Right atrium auricular region (tissue), 2 donors: Measurements from ENCODE around the gene HRC. TPM values are rescaled to one million over a fixed set of nuclear protein-coding genes. Genes with fewer than 3 reads are reported as not detected.

Experiments
- DNase-seq: peaks from one replicate; pipeline ENCODE4 v3.0.0-alpha.2; 2019; ENCODE audit warnings: low spot score
- H3K27ac ChIP-seq, 2 donors: fragments of 200-600 bp; sonication (generic); 1 replicate in 1 of 2; 2 replicates in 1 of 2; pipeline ENCODE4 v1.5.1; 2016 to 2019
- H3K27me3 ChIP-seq, 2 donors: fragments of 200-600 bp; sonication (generic); one replicate each; pipeline versions ENCODE4 v1.5.1 to v1.6.0; 2017 to 2019
- H3K36me3 ChIP-seq: fragments of 200-600 bp; sonication (generic); one replicate; pipeline ENCODE4 v1.5.1; 2016
- H3K4me1 ChIP-seq, 2 donors: fragments of 200-600 bp; sonication (generic); one replicate each; pipeline versions ENCODE4 v1.5.1 to v1.6.0; 2017 to 2019
- H3K4me3 ChIP-seq, 2 donors: fragments of 200-600 bp; sonication (generic); 1 replicate in 1 of 2; 2 replicates in 1 of 2; pipeline ENCODE4 v1.5.1; 2017 to 2019; ENCODE audit warnings: mild to moderate bottlenecking in 1 of 2, moderate library complexity in 1 of 2
- H3K9me3 ChIP-seq, 2 donors: fragments of 200-600 bp; sonication (generic); one replicate each; pipeline ENCODE4 v1.5.1; 2019
- total RNA-seq, 2 donors: library from RNA; depleted of rRNA; stranded (reverse); fragments of >200 nt; gene quantifications; one replicate each; pipeline ENCODE4 v1.1.0, GENCODE V29; 2016
- TF ChIP-seq, protein P1 (sequence below), 2 donors: fragments of 200-600 bp; sonication (generic); IDR thresholded peaks; one replicate each; pipeline ENCODE4 v1.5.1; 2019; ENCODE audit warnings: antibody characterized with exemption in 2 of 2

HRC gene, protein sequence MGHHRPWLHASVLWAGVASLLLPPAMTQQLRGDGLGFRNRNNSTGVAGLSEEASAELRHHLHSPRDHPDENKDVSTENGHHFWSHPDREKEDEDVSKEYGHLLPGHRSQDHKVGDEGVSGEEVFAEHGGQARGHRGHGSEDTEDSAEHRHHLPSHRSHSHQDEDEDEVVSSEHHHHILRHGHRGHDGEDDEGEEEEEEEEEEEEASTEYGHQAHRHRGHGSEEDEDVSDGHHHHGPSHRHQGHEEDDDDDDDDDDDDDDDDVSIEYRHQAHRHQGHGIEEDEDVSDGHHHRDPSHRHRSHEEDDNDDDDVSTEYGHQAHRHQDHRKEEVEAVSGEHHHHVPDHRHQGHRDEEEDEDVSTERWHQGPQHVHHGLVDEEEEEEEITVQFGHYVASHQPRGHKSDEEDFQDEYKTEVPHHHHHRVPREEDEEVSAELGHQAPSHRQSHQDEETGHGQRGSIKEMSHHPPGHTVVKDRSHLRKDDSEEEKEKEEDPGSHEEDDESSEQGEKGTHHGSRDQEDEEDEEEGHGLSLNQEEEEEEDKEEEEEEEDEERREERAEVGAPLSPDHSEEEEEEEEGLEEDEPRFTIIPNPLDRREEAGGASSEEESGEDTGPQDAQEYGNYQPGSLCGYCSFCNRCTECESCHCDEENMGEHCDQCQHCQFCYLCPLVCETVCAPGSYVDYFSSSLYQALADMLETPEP
- 1,000 to 10,000 TPM in 1 of 2 donors, 100 to 1,000 TPM in 1; 558 to 1,164 TPM for total RNA-seq

DNA sequence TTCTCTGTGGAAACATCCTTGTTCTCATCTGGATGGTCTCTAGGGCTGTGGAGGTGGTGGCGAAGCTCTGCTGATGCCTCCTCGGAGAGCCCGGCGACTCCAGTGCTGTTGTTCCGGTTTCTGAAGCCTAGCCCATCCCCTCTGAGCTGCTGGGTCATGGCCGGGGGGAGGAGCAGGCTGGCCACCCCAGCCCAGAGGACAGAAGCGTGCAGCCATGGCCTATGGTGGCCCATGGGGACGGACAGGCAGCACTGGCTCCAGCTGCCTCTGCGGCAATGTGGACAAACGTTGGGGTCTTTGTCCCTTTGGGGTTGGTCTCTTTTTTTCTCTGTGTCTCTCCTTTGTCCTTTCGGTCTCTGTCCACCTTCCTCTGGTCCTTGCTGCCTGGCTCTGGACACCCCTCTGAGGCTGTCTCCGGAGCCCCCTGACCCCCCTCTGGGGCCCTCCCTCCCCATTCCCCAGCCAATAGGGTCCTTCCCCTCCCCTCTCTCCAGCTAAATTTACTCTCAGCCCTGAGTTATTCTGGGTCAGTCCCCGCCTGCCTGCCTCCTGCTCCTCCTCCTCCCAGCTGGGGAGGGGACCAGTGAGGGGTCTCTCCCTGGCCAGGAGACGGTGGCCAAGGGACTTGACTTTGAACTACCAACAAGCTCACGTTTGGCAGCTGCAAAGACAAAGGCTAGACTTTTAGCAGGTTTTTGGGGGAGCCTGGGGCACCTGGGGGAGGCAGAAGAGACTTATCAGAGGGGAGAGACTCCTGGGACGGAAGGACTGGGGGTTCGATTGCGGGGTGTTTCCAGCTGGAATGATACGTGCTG lies at the start of gene HRC:
Gene HRC (minus strand): TSS at position 392 of the 815 bp plus-strand sequence. CDS start 159 bp downstream, at position 233.
- no peaks in the 10 kb centered on the region for H3K9me3 ChIP-seq
- H3K36me3 ChIP-seq: no peaks in the 10 kb centered on the region
- no peaks in the 10 kb centered on the region for H3K27me3 ChIP-seq
- H3K4me3 ChIP-seq: peak within 1 kb of the TSS; percentile 44 to 76
- no peak for DNase-seq
- H3K4me1 ChIP-seq: peaks cover 0 to 45% of the 10 kb centered on the region in 2 donors
- TF ChIP-seq, protein P1, sequence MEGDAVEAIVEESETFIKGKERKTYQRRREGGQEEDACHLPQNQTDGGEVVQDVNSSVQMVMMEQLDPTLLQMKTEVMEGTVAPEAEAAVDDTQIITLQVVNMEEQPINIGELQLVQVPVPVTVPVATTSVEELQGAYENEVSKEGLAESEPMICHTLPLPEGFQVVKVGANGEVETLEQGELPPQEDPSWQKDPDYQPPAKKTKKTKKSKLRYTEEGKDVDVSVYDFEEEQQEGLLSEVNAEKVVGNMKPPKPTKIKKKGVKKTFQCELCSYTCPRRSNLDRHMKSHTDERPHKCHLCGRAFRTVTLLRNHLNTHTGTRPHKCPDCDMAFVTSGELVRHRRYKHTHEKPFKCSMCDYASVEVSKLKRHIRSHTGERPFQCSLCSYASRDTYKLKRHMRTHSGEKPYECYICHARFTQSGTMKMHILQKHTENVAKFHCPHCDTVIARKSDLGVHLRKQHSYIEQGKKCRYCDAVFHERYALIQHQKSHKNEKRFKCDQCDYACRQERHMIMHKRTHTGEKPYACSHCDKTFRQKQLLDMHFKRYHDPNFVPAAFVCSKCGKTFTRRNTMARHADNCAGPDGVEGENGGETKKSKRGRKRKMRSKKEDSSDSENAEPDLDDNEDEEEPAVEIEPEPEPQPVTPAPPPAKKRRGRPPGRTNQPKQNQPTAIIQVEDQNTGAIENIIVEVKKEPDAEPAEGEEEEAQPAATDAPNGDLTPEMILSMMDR (IDR thresholded peaks at IDR 0.05): no peak
- peak within 1 kb of the TSS; percentile 96 for H3K27ac ChIP-seq

DNA sequence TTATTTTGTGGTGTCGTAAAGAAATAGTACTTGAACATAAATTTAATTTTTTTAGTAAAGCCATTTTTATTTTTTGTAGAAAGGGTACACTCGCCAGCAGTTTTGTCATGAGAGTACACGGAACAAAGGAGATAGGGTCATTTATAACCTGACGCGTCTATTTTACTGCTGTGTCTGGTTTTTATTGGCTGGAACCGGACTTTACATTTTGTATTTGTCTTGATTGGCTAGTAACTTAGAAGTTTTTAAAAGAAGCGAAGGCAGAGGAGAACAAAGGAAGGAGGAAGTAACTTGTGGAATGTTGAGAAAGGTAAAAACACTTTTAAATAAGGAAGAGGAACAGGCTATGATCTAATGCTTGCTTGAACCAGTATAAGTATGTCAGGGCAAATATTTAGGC lies 45.8 kb upstream of the HRC start:
- Histone ChIP-seq H3K4me1 (no peaks in the 10 kb centered on the region), H3K27me3 (no peaks in the 10 kb centered on the region), H3K36me3 (peaks cover 56% of the 10 kb centered on the region), H3K27ac (no peak overlapping the region), H3K9me3 (no peaks in the 10 kb centered on the region), H3K4me3 (no peak overlapping the region)
- no peak for DNase-seq
- TF ChIP-seq, protein P1 (IDR thresholded peaks at IDR 0.05): no peak

- TF ChIP-seq, protein P1 (IDR thresholded peaks at IDR 0.05): no peak
- DNase-seq: no peak
- Histone ChIP-seq H3K27me3 (no peaks in the 10 kb centered on the region), H3K4me3 (no peak overlapping the region), H3K4me1 (no peaks in the 10 kb centered on the region), H3K9me3 (no peaks in the 10 kb centered on the region), H3K27ac (no peak overlapping the region), H3K36me3 (peaks cover 50% of the 10 kb centered on the region)
Observed at GRCh38 chr19:49200238-49200862, 45.2 kb upstream of the HRC start.

DNA sequence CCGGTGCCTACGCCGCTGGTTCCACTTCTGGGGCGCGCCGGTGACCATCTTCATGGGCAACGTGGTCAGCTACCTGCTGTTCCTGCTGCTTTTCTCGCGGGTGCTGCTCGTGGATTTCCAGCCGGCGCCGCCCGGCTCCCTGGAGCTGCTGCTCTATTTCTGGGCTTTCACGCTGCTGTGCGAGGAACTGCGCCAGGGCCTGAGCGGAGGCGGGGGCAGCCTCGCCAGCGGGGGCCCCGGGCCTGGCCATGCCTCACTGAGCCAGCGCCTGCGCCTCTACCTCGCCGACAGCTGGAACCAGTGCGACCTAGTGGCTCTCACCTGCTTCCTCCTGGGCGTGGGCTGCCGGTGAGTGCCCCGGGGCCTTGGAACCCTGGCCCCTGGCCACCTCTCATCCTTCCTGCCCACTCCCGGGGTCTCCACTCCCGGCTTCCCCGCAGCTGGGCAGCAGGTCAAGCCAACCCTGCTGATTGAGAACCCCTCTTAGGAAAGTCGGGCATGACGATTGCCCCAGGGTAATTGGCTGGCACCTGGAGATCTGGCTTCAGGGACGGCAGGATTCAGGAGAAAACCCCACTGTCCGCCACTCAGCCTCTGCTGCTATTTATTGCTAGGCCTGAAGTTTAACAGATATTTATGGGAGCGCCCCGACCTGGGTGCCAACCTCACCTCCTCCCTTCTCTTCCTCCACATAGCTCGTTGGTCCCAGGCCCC lies 41.5 kb upstream of the HRC start:
- DNase-seq: no peak
- Histone ChIP-seq H3K4me1 (no peaks in the 10 kb centered on the region), H3K4me3 (no peak overlapping the region), H3K27ac (peak overlapping the region; percentile 33 to 63), H3K36me3 (peaks cover 38% of the 10 kb centered on the region), H3K9me3 (no peaks in the 10 kb centered on the region), H3K27me3 (no peaks in the 10 kb centered on the region)
- TF ChIP-seq, protein P1 (IDR thresholded peaks at IDR 0.05): no peak

DNA sequence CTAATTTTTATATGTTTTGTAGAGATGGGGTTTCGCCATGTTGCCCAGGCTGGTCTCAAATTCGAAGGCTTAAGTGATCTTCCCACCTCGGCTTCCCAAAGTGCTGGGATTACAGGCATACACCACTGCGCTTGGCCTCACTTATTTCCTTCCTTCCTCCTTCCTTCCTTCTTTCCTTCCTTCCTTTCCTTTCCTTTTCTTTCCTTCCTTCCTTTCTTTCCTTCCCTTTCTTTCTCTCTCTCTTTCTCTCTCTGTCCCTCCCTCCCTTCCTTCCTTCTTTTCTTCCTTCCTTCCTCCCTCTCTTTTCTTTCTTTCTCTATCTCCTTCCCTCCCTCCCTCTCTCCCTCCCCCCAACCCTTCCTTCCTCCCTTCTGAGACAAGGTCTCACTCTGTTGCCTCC lies 39.2 kb upstream of the HRC start:
- DNase-seq: no peak
- TF ChIP-seq, protein P1 (IDR thresholded peaks at IDR 0.05): no peak
- Histone ChIP-seq H3K27ac (no peak overlapping the region), H3K36me3 (peaks cover 36% of the 10 kb centered on the region), H3K9me3 (no peaks in the 10 kb centered on the region), H3K4me1 (no peaks in the 10 kb centered on the region), H3K27me3 (no peaks in the 10 kb centered on the region), H3K4me3 (no peak overlapping the region)
